ENCODE results near the gene HSFX1.

The HSFX1 gene

DNA sequence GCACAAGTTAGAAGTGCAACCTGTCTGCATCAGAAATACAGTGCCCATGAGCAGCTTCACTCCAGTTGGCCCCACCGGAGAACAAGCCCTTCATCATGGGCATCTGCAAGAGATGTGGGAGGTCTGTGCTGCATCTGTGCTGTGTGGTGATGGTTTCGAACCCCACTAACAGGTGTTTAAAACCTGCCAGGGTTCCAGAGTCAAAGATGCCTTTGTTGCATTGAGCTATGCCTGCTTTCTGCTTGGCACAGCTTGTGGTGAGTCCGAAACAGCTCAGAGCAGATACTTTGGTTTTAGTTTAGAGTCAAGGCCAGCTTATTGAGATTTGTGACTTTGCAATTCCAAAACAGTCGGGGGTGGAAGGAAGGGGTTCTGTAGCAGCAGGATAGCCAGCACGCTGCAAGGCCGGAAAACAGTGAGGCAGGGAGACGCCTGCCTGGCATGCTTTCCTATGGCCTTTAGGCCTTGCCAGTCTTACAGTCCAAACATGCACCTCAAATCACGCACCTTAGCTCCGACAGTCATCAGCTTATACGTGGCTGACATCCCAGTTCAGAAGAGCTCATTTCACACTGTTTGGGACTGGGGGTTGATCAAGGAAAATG is 29.7 kb downstream of the HSFX1 start:
- peak; percentile 42 for FAIRE-seq
- no peak for DNase-seq (ENCODE audit: insufficient read length, low spot score)

GRCh38 chrX:149804102-149804501 is 30.2 kb downstream of the HSFX1 start:
- DNase-seq (ENCODE audit: insufficient read length, low spot score), result no peak
- FAIRE-seq, result no peak

DNA sequence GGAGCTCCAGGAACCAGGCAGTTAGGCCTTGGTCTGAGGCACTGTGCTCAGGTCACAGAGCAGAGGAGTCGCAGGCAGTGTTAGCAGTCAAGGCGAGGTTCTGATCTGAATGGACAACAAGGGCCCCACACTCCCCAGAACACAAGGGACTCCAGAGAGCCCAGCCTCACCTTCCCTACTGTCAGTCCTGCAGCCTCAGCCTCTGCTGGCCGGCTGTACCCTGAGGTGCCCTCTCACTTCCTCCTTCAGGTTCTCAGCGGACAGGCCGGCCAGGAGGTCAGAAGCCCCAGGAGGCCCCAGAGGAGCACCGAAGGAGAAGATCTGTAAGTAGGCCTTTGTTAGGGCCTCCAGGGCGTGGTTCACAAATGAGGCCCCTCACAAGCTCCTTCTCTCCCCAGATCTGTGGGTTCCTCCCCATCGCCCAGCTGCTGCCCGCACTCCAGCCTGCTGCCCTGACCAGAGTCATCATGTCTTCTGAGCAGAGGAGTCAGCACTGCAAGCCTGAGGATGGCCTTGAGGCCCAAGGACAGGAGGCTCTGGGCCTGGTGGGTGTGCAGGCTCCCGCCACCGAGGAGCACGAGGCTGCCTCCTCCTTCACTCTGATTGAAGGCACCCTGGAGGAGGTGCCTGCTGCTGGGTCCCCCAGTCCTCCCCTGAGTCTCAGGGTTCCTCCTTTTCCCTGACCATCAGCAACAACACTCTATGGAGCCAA is 34.0 kb downstream of the HSFX1 start:
- no peak for DNase-seq (ENCODE audit: insufficient read length, low spot score)
- FAIRE-seq, result no peak

GRCh38 chrX:149818652-149819051 is 44.8 kb downstream of the HSFX1 start:
- FAIRE-seq (no peak), DNase-seq (ENCODE audit: insufficient read length, low spot score) (no peak)

- DNase-seq (ENCODE audit: insufficient read length, low spot score) (no peak), FAIRE-seq (no peak)
Measured at GRCh38 chrX:149819371-149819770, 45.5 kb downstream of the HSFX1 start.

DNA sequence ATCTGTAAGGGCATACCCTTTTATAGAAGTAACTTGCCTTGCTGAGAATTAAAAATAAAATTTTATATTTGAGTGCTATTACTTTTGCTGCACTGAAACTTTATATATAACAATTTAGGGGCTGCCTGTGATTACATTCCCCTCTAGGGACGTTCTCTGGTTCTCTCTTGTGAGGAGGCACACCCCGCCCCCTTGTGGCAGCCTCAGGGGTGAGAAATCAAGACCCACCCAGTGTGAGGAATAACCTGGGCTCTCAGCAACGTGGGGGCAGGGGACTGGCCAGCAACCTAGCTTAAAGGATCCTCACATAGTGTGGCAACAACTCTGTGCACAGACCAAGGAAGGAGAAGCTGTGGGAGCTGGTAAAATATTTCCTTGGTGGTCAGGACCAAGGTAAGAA is 51.6 kb downstream of the HSFX1 start:
- FAIRE-seq, result no peak
- no peak for DNase-seq (ENCODE audit: insufficient read length, low spot score)
